Measurements from ENCODE around the gene COMMD1.
"Not testable (repeated sequence)": the region's sequence is repeated elsewhere in the genome, so short reads cannot be mapped to it uniquely, and the experiment has no call there.

COMMD1 gene

GRCh38 chr2:61900281-61900680 lies 5.2 kb upstream of the COMMD1 start:
- no peak overlapping the region for H3K4me3 Mint-ChIP-seq

GRCh38 chr2:61906186-61906470 lies 654 bp downstream of the COMMD1 start:
- no peaks in the 10 kb centered on the region for H3K27me3 Mint-ChIP-seq (ENCODE audit: low read depth)

More at GRCh38 chr2:61900281-61900680, 5.2 kb upstream of the COMMD1 start:
- no peak overlapping the region for H3K27ac Mint-ChIP-seq
- no peaks in the 10 kb centered on the region for H3K9me3 Mint-ChIP-seq
- peaks cover 4% of the 10 kb centered on the region for H3K27me3 Mint-ChIP-seq (ENCODE audit: low read depth)
- peaks cover 4% of the 10 kb centered on the region for H3K4me1 Mint-ChIP-seq (ENCODE audit: low read depth)
- no peaks in the 10 kb centered on the region for H3K36me3 Mint-ChIP-seq (ENCODE audit: low read depth)

GRCh38 chr2:61909116-61909515 lies 3.6 kb downstream of the COMMD1 start:
- no peak overlapping the region for H3K27ac Mint-ChIP-seq

More at GRCh38 chr2:61906186-61906470, 654 bp downstream of the COMMD1 start:
- peaks cover 22% of the 10 kb centered on the region for H3K4me1 Mint-ChIP-seq (ENCODE audit: low read depth)
- H3K27ac Mint-ChIP-seq: peak overlapping the region; percentile 85
- H3K4me3 Mint-ChIP-seq: peak overlapping the region; percentile 96
- no peaks in the 10 kb centered on the region for H3K9me3 Mint-ChIP-seq
- no peaks in the 10 kb centered on the region for H3K36me3 Mint-ChIP-seq (ENCODE audit: low read depth)

GRCh38 chr2:61910603-61911002 lies 5.1 kb downstream of the COMMD1 start:
- no peaks in the 10 kb centered on the region for H3K27me3 Mint-ChIP-seq (ENCODE audit: low read depth)
- H3K27ac Mint-ChIP-seq: no peak overlapping the region
- no peak overlapping the region for H3K4me3 Mint-ChIP-seq
- H3K36me3 Mint-ChIP-seq (ENCODE audit: low read depth): no peaks in the 10 kb centered on the region
- H3K9me3 Mint-ChIP-seq: no peaks in the 10 kb centered on the region
- peaks cover 17% of the 10 kb centered on the region for H3K4me1 Mint-ChIP-seq (ENCODE audit: low read depth)

More at GRCh38 chr2:61909116-61909515, 3.6 kb downstream of the COMMD1 start:
- Mint-ChIP-seq H3K4me1 (ENCODE audit: low read depth) (peaks cover 25% of the 10 kb centered on the region), H3K36me3 (ENCODE audit: low read depth) (no peaks in the 10 kb centered on the region), H3K9me3 (no peaks in the 10 kb centered on the region), H3K27me3 (ENCODE audit: low read depth) (no peaks in the 10 kb centered on the region), H3K4me3 (no peak overlapping the region)

- H3K36me3 Mint-ChIP-seq (ENCODE audit: low read depth): no peaks in the 10 kb centered on the region
- H3K27ac Mint-ChIP-seq: no peak overlapping the region
- no peaks in the 10 kb centered on the region for H3K9me3 Mint-ChIP-seq
- H3K4me1 Mint-ChIP-seq (ENCODE audit: low read depth): peaks cover 16% of the 10 kb centered on the region
- H3K4me3 Mint-ChIP-seq: no peak overlapping the region
- H3K27me3 Mint-ChIP-seq (ENCODE audit: low read depth): no peaks in the 10 kb centered on the region
These were observed 6.0 kb downstream of the COMMD1 start for GRCh38 chr2:61911510-61911909.

GRCh38 chr2:61914794-61915193 lies 9.3 kb downstream of the COMMD1 start:
- H3K9me3 Mint-ChIP-seq; H3K27me3 Mint-ChIP-seq (ENCODE audit: low read depth); H3K4me1 Mint-ChIP-seq (ENCODE audit: low read depth); H3K4me3 Mint-ChIP-seq; H3K27ac Mint-ChIP-seq; H3K36me3 Mint-ChIP-seq (ENCODE audit: low read depth): not testable (repeated sequence)

GRCh38 chr2:61920548-61920947 lies 15.1 kb downstream of the COMMD1 start:
- H3K4me1 Mint-ChIP-seq (ENCODE audit: low read depth): no peaks in the 10 kb centered on the region
- H3K4me3 Mint-ChIP-seq: no peak overlapping the region
- no peaks in the 10 kb centered on the region for H3K9me3 Mint-ChIP-seq
- H3K27ac Mint-ChIP-seq: no peak overlapping the region
- no peaks in the 10 kb centered on the region for H3K27me3 Mint-ChIP-seq (ENCODE audit: low read depth)
- no peaks in the 10 kb centered on the region for H3K36me3 Mint-ChIP-seq (ENCODE audit: low read depth)

GRCh38 chr2:61922714-61923113 lies 17.2 kb downstream of the COMMD1 start:
- H3K9me3 Mint-ChIP-seq: no peaks in the 10 kb centered on the region
- no peaks in the 10 kb centered on the region for H3K27me3 Mint-ChIP-seq (ENCODE audit: low read depth)
- peaks cover 2% of the 10 kb centered on the region for H3K36me3 Mint-ChIP-seq (ENCODE audit: low read depth)
- no peak overlapping the region for H3K27ac Mint-ChIP-seq
- H3K4me1 Mint-ChIP-seq (ENCODE audit: low read depth): no peaks in the 10 kb centered on the region
- H3K4me3 Mint-ChIP-seq: no peak overlapping the region

GRCh38 chr2:61924895-61925663 lies 19.6 kb downstream of the COMMD1 start:
- H3K4me1 Mint-ChIP-seq (ENCODE audit: low read depth): no peaks in the 10 kb centered on the region
- no peaks in the 10 kb centered on the region for H3K27me3 Mint-ChIP-seq (ENCODE audit: low read depth)
- H3K9me3 Mint-ChIP-seq: no peaks in the 10 kb centered on the region
- H3K27ac Mint-ChIP-seq: no peak overlapping the region
- H3K4me3 Mint-ChIP-seq: no peak overlapping the region
- peaks cover 2% of the 10 kb centered on the region for H3K36me3 Mint-ChIP-seq (ENCODE audit: low read depth)

- H3K36me3 Mint-ChIP-seq (ENCODE audit: low read depth): peaks cover 2% of the 10 kb centered on the region
- H3K4me1 Mint-ChIP-seq (ENCODE audit: low read depth): no peaks in the 10 kb centered on the region
- H3K4me3 Mint-ChIP-seq: no peak overlapping the region
- H3K9me3 Mint-ChIP-seq: no peaks in the 10 kb centered on the region
- H3K27me3 Mint-ChIP-seq (ENCODE audit: low read depth): no peaks in the 10 kb centered on the region
- H3K27ac Mint-ChIP-seq: no peak overlapping the region
These were observed 21.3 kb downstream of the COMMD1 start for GRCh38 chr2:61926531-61927477.

GRCh38 chr2:61928826-61929461 lies 23.5 kb downstream of the COMMD1 start:
- Mint-ChIP-seq H3K27me3 (ENCODE audit: low read depth) (no peaks in the 10 kb centered on the region), H3K9me3 (no peaks in the 10 kb centered on the region), H3K27ac (no peak overlapping the region), H3K36me3 (ENCODE audit: low read depth) (peaks cover 2% of the 10 kb centered on the region), H3K4me3 (no peak overlapping the region), H3K4me1 (ENCODE audit: low read depth) (no peaks in the 10 kb centered on the region)

GRCh38 chr2:61937098-61937497 lies 31.6 kb downstream of the COMMD1 start:
- Mint-ChIP-seq H3K4me3 (no peak overlapping the region), H3K4me1 (ENCODE audit: low read depth) (no peaks in the 10 kb centered on the region), H3K27me3 (ENCODE audit: low read depth) (no peaks in the 10 kb centered on the region), H3K36me3 (ENCODE audit: low read depth) (peaks cover 3% of the 10 kb centered on the region), H3K9me3 (no peaks in the 10 kb centered on the region), H3K27ac (no peak overlapping the region)

- H3K4me3 Mint-ChIP-seq: no peak overlapping the region
- H3K27me3 Mint-ChIP-seq (ENCODE audit: low read depth): no peaks in the 10 kb centered on the region
- no peaks in the 10 kb centered on the region for H3K9me3 Mint-ChIP-seq
- H3K27ac Mint-ChIP-seq: no peak overlapping the region
- H3K4me1 Mint-ChIP-seq (ENCODE audit: low read depth): peaks cover under 1% of the 10 kb centered on the region
- peaks cover 3% of the 10 kb centered on the region for H3K36me3 Mint-ChIP-seq (ENCODE audit: low read depth)
These were observed 32.4 kb downstream of the COMMD1 start for GRCh38 chr2:61937886-61938285.

GRCh38 chr2:61938511-61938910 lies 33.0 kb downstream of the COMMD1 start:
- peaks cover 3% of the 10 kb centered on the region for H3K36me3 Mint-ChIP-seq (ENCODE audit: low read depth)
- H3K4me3 Mint-ChIP-seq: no peak overlapping the region
- no peaks in the 10 kb centered on the region for H3K27me3 Mint-ChIP-seq (ENCODE audit: low read depth)
- H3K4me1 Mint-ChIP-seq (ENCODE audit: low read depth): peaks cover 3% of the 10 kb centered on the region
- H3K9me3 Mint-ChIP-seq: no peaks in the 10 kb centered on the region
- H3K27ac Mint-ChIP-seq: no peak overlapping the region

Measured in T-helper 1 cell treated with Interleukin-12 subunit alpha and Interleukin-12 subunit beta and Interleukin-4 antibody, amounts not matched to agents 30 μg/mL and 1 μg/mL, for 36 hours (primary cell).